Middle frontal gyrus (tissue), 1 donor: ENCODE measurements around the gene NDUFS7.

Experiments used
- DNase-seq: peaks from one replicate; pipeline ENCODE4 v3.0.0-alpha.2; 2015; ENCODE audit warnings: low spot score; ENCODE audit errors: extremely low spot score

The NDUFS7 gene

DNA sequence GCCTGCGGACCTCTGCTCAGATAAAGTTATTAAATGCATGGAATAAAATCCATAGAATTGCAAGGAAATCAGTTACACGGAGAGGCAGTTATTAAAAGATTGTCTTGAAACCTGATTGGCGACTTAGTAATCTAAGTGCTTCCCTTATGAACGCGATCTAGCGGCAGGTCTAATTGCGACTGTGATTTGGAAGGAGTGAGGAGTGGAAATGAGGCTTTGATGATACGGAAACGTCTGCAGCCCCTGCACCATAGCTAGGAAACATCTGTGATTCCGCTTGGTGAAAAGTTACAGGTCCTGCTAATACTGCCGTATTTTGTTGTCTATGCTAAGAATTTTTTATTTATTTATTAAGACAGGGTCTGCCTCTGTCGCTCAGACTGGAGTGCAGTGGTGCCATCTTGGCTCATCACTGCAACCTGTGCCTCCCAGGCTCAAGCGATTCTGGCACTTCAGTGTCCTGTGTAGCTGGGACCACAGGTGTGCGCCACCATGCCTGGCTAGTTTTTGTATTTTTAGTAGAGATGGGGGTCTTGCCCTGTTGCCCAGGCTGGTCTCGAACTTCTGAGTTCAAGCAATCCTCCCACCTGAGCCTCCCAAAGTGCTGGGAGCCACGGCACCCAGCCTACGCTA is 887 bp downstream of the NDUFS7 start:
- DNase-seq, result no peak

DNA sequence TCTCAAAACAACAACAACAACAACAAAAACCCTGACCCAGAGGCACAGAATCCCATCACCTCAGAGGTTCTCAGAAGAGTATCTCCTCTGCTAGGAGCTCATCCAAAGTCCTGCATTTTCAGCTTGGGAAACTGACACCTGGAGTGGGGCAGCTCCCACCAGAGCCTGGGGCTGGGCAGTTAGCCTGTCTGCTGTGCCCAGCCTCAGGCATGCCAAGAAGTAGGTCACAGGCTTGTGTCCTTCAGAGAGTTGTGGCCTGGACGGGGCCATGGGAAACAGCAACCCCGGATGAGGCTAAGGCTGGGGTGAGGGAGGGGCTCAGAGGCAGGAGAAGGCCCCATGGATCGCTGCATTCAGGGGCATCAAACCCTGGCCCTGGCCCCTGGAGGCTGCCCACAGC is 2.1 kb downstream of the NDUFS7 start:
- DNase-seq, result no peak

DNA sequence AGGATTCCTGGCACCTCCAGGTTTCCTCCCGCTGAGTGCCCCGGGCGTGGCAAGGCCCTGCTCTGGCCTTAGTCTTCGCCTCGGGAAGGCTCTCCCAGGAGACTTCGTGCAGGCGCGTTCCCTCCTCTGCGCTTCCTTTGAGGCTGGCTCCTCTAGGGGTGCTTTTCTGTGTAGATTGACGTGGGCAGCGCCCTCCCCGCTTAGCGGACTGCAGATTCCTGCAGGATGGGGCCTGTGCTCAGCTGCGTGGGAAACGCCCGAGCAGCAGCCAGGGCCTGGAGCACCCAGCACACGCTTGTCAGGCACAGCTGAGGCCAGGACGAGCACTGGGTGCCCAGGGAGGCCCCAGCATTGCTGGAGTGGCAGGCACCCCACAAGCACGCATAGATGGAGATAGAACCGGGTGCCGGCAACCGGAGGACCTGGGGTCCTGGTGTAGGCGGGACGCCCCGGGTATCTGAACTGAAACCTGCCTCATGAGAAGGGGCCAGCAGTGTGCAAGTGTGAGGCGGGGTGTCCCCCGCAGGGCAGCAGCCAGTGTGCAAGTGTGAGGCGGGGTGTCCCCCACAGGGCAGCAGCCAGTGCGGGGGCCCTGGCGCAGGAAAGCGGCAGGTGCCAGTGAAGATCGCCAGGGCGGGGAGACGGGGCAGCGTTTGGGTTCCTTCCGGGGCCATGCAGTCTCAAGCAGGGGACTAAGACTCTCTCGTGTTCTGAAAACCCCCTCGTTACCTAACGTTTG is 3.4 kb downstream of the NDUFS7 start:
- no peak for DNase-seq

GRCh38 chr19:1387684-1388636 is 4.3 kb downstream of the NDUFS7 start:
- no peak for DNase-seq

GRCh38 chr19:1388637-1389026 is 4.9 kb downstream of the NDUFS7 start:
- DNase-seq, result no peak

DNA sequence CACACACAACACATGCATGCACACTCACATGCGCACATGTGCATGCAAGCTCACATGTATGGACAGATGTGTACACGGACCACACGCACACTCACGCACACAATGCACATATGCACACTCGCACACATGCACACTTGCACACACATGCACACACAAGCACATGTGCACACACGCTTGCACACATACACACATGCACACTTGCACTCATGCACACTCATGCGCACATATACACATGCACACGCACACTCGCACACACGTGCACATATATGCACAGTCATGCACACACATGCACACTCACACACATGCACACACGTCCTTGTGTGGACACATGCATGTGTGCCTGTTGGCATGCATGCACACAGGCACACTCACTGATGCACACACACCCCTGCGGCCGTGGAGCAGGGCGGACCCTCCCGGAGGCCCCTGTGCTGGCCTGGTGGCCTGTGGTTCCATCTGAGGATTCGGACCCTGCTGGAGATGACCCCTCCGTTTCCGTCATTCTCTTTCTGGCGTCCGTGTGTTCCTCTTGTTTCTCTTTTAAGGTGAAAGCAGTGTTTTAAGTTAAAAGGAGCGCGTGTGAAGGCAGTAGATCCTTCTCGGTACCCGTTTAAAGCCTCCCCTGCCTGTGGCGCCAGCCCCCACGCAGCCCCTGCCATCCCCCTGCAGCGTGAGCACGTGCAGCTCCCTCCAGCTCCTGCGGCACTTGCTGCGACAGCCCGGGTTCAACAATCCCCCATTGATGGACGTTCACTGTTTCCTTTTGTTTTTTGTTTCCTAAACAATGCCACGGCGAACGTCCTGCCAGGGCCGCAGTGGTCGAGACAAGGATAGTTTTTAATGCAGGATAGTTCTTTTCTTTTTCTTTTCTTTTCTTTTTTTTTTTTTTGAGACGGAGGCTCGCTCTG is 5.6 kb downstream of the NDUFS7 start:
- no peak for DNase-seq

DNA sequence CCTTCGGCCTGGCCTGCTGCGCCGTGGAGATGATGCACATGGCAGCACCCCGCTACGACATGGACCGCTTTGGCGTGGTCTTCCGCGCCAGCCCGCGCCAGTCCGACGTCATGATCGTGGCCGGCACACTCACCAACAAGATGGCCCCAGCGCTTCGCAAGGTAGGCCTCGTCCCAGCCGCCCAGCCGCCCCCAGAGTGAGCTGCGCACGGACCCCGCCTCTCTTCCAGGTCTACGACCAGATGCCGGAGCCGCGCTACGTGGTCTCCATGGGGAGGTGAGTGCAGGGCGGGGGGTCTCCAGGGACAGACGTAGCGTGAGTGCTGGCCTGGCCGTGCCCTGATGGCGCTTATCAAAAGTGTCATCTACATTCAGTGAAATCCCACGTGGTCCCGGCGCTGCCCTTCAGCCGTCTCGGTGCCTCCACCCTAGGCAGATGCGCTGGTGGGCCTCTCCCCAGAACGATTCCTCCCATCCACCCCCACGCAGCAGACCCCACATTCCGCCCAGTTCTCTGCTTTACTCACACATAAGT is 7.2 kb downstream of the NDUFS7 start:
- DNase-seq, result no peak

DNA sequence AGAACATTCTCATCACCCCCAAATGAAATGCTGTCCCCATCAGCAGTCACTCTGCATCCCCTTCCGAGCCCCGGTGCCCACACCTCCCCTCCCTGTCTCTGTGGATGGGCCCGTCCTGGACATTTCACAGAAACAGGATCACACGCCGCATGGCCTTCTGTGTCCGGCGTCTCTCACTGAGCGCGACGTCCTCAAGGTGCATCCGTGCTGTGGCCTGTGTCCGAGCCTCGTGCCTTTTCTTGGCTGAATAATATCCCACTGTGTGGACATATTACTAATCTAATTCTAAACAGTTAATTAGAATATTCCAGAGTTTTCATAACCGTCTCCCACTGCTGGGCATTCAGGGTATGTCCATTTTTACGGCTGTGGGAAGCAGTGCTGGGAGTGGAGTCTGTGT is 8.7 kb downstream of the NDUFS7 start:
- no peak for DNase-seq

DNA sequence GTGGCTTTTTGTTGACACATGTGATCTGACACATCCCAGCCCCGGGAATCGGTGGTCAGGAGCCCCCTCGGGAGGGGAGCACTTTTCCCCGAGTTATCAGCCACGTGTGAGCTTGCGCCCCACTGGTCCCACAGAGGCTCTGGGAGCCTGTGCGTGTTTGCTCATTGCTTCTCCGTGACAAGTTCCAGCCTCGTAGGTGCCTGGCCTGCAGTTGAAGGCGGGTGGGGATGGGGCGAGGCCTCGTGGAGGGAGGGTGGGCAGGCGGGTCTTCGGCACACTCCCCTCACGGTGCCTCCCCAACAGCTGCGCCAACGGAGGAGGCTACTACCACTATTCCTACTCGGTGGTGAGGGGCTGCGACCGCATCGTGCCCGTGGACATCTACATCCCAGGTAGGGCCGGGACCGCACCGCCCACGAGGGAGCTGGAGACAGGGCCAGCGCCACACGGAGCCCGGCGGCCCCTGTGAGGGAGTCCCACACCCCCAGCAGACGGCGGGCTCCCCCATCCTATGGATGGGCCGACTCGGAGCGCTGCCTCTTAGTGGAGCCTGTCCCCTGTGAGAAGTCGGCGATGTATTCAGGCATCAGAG is 9.3 kb downstream of the NDUFS7 start:
- DNase-seq, result no peak

DNA sequence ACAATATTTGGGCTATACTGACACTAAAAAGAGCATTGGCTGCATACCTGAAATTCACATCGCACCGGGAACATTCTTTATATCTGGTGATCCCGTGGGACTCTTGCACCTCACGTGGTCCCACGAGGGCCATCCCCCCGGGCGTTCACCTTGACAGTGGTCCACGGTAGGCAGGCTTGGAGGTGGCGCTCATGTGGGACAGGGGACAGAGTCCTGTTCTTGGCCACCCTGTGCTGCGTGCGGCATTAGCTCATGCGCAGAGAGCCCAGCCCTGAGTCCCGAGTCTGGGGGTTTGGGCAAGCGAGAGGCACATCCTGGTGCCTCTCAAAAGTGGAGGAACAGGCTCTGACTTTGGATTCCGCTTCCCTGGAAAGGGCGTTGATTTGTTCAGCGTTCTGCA is 10.1 kb downstream of the NDUFS7 start:
- DNase-seq, result no peak

DNA sequence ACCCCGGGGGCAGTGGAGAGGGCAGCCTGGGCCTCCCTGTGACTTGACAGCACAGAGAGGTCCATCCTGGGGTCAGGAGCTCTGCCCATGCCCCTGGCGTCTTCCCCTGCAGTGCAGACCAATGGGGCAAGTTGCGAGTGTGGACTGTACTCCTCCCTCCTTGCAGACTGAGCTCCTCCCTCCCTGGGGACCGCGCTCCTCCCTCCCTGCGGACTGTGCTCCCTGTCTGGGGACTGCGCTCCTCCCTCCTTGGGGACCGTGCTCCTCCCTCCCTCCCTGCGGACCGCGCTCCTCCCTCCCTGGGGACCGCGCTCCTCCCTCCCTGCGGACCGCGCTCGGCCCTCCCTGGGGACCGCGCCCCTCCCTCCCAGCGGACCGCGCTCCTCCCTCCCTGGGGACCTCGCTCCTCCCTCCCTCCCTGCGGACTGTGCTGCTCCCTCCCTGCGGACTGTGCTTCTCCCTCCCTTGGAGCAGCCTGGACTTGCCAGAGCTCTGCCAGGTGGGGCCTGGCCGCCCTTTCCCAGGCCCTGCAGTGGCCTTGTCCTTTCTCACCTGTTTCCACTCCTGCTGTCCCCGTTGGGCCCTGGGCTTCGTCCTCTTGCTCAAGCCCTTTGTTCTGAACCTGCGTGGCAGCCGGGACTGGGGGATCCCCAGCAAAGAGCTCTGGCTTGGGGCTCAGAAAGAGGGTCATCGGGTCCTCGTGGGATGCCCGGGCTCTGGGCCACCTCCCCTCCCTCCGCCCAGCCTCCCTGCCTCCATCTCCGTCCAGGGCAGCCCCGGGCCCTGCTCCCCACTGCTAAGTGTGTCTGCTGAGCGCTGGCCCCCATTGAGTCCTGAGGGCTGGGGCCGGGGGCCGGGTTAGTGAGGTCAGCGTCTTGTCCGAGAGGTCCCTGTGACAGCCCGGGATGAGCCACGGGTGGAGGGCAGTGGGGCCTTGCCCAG is 10.8 kb downstream of the NDUFS7 start:
- no peak for DNase-seq

- DNase-seq, result no peak
Measured at GRCh38 chr19:1395194-1396018, 11.7 kb downstream of the NDUFS7 start.

DNA sequence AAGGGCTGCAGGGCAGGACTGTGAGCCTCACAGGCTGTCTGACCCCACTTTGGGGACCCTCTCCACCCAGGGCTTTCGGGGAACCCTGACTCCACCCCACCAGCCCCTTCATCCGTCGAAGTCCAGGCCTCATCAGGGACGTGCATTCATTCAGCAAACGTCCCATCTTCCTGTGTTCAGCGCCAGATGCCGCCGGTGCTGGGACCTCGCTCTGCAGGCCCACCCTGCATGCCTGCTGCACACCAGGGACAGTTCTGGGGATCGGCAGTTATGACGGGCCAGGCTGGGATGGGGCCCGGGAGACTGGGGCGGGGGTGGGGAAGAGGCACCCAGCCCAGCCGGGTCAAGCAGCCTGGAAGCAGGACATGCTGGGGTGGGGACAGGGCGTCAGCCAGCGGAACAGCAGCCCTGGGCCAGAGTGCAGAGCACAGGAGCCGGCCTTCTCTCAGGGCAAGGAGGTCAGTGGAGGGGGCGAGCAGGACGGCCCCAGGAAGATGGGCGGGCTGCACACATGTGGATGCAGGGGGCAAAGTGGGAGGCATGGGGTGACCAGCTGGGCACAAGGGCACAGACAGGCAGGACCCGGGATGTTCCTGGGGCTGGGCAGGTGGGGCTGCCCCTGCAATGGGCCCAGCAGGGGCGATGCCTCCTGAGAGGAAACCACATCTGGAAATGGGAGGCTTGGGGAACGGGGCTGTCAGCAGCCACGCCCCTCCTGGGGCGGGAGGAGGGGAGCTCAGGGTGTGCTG is 12.5 kb downstream of the NDUFS7 start:
- no peak for DNase-seq

DNA sequence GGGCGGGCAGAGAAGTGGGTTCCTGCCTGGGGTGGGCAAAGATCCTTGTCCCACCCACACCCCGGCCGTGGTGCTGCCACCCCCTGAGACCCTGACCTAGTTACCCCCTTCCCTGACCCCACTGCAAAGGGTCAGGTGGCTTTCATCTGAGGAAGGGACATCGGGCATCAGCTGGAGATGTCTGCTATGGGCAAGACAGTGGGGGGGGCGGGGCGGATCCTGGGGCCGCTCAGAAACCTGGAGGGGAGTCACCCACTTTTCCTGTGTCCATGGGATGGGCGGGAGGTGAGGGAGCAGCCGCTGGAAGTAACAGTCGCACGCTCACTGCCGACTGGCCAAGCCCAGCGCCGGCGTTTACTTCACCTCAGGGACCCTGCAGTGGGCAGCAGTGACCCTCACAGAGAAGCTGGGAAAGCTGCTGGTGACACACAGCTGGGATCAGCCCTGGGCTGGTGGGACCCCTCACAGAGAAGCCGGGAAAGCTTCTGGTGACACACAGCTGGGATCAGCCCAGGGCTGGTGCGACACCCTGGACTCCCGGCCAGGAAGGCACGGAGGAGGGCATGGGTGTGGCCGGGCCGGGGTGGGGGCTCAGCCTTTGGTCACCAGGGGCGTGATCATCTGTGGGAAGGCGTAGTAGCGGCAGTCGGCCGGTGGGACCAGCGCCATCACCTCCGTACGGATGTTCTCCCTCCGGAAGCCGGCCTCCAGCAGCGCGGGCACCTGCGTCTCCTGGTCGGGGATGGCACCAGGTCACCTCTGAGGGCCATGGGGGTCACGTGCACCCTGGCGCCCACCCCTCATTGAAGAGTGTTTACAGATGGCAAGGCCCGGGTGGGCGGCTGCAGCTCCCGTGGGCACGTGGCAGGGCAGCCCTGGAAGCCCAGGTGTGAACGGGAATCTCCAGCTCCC is 13.3 kb downstream of the NDUFS7 start:
- no peak for DNase-seq

DNA sequence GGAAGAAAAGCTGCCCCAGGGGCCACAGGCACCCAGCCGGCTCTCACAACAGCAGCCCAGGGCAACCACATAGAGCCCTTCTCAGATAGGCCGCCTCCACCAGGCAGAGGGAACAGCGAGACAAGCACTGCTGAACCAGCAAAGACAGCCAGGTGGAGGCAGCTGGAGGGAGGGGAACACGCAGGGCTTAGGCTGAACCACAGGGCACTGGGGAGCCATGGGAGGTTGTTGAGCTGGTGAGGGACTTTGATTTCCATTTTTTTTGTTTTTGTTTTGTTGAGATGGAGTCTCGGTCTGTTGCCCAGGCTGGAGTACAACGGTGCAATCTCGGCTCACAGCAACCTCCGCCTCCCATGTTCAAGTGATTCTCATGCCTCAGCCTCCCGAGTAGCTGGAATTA is 14.1 kb downstream of the NDUFS7 start:
- no peak for DNase-seq

DNA sequence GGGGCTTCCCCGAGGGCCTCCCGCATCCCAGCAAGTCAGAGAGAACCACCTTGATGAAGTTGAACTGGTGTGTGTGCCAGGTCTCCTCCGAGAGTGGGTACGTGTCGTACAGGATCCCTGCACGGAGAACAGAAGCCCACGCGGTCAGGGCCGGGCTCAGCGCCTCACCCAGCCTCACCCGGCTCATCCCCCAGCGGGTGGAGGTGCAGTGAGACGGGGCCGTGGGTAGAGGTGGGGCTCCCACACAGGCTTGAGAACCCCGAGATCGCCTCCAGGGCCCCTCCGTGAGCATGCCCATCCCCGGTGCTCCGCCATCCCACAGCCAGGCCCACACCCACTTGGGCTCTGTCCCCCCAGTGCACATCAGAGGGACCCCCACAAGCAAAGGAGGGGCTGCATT is 15.4 kb downstream of the NDUFS7 start:
- DNase-seq, result no peak

DNA sequence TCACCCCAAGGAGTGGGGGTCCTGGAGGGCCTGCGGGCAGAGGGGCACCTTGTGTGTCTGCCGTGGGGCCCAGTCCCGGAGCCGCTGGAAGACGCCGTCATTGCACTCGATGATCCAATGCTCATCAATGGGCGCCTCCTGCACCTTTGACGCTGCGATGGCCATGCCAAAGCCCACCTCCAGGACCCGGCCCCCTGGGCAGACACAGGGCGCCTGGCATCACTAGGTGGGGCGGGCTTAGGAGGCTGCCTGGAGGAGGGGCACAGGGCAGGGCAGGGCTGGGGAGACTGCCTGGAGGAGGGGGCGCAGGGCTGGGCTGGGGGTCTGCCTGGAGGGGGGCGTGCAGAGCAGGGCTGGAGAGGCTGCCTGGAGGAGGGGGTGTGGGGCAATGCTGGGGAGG is 16.0 kb downstream of the NDUFS7 start:
- no peak for DNase-seq
